ENCODE results near the gene UBXN10. TPM values are rescaled to one million over a fixed set of nuclear protein-coding genes. Genes with fewer than 3 reads are reported as not detected.

Gene UBXN10
- total RNA-seq, 2 experiments from 2014 or later: 0.42 to 0.50 TPM

- Histone ChIP-seq H3K9me2 (ENCODE audit: insufficient read depth, low read length) (no peaks in the 10 kb centered on the region), H3K4me1 (ENCODE audit: insufficient read depth, low read length, poor library complexity, severe bottlenecking) (peaks cover 42% of the 10 kb centered on the region), H3K27ac (ENCODE audit: low read depth, low read length, poor library complexity, severe bottlenecking) (no peak overlapping the region), H3K36me3 (ENCODE audit: insufficient read depth, low read length) (no peaks in the 10 kb centered on the region), H3K79me2 (ENCODE audit: insufficient read depth, low read depth, low read length) (no peaks in the 10 kb centered on the region), H3K4me3 (ENCODE audit: low read depth, low read length, poor library complexity, severe bottlenecking) (no peak overlapping the region), H2AFZ (ENCODE audit: low read length) (no peak overlapping the region), H3K9me3 (ENCODE audit: low read length) (no peaks in the 10 kb centered on the region), H4K20me1 (ENCODE audit: insufficient read depth, low read length) (no peaks in the 10 kb centered on the region), H3K4me2 (ENCODE audit: low read length) (no peak overlapping the region)
- TF ChIP-seq EZH2phosphoT487 (IDR thresholded peaks at IDR 0.05; ENCODE audit: borderline replicate concordance, low read depth, low read length): no peak
- TF ChIP-seq CTCF (conservative IDR thresholded peaks at IDR 0.05; ENCODE audit: low read length): no peak
- CTCF ChIA-PET (ENCODE audit: unreplicated experiment): interaction anchor here (0.5 to 1.1 kb wide), 2 partner anchors 47 to 324 kb away, joined by 3 to 4 read pairs; no protein-coding TSS in a partner anchor
- POLR2A ChIA-PET: no interaction called here
- BruUV-seq (replicated peaks): no TSS peak
- intact Hi-C loops (cut with micrococcal nuclease; ENCODE audit: unreplicated experiment): no loop called here
- DNase-seq (ENCODE audit: low spot score): no peak
Observed at GRCh38 chr1:20166051-20166450, 19.8 kb upstream of the UBXN10 start.

- H3K27ac ChIP-seq (ENCODE audit: low read depth, low read length, poor library complexity, severe bottlenecking): no peak overlapping the region
- H3K4me1 ChIP-seq (ENCODE audit: insufficient read depth, low read length, poor library complexity, severe bottlenecking): peaks cover 51% of the 10 kb centered on the region
- intact Hi-C loops (cut with micrococcal nuclease; ENCODE audit: unreplicated experiment): no loop called here
- no peaks in the 10 kb centered on the region for H3K36me3 ChIP-seq (ENCODE audit: insufficient read depth, low read length)
- H3K79me2 ChIP-seq (ENCODE audit: insufficient read depth, low read depth, low read length): no peaks in the 10 kb centered on the region
- POLR2A ChIA-PET: no interaction called here
- 0 out of 2 replicates have a peak overlapping the region, but pooled peaks have one; percentile 7 for H2AFZ ChIP-seq (ENCODE audit: low read length)
- no peak for DNase-seq (ENCODE audit: low spot score)
- BruUV-seq (replicated peaks): no TSS peak
- no peaks in the 10 kb centered on the region for H3K9me3 ChIP-seq (ENCODE audit: low read length)
- CTCF ChIA-PET (ENCODE audit: unreplicated experiment): no interaction called here
- no peak overlapping the region for H3K4me3 ChIP-seq (ENCODE audit: low read depth, low read length, poor library complexity, severe bottlenecking)
- no peak overlapping the region for H3K4me2 ChIP-seq (ENCODE audit: low read length)
- TF ChIP-seq CTCF (conservative IDR thresholded peaks at IDR 0.05; ENCODE audit: low read length) (no peak), EZH2phosphoT487 (IDR thresholded peaks at IDR 0.05; ENCODE audit: borderline replicate concordance, low read depth, low read length) (no peak)
- H3K9me2 ChIP-seq (ENCODE audit: insufficient read depth, low read length): no peaks in the 10 kb centered on the region
- H4K20me1 ChIP-seq (ENCODE audit: insufficient read depth, low read length): no peaks in the 10 kb centered on the region
Observed at GRCh38 chr1:20167126-20167525, 18.8 kb upstream of the UBXN10 start.

GRCh38 chr1:20168564-20169491 lies 17.1 kb upstream of the UBXN10 start:
- POLR2A ChIA-PET: interaction anchor here (1.0 kb wide), 1 partner anchor 10 kb away, joined by 4 read pairs; no protein-coding TSS in a partner anchor
- no peak for DNase-seq (ENCODE audit: low spot score)
- Histone ChIP-seq H3K4me2 (ENCODE audit: low read length) (no peak overlapping the region), H3K79me2 (ENCODE audit: insufficient read depth, low read depth, low read length) (no peaks in the 10 kb centered on the region), H3K9me2 (ENCODE audit: insufficient read depth, low read length) (no peaks in the 10 kb centered on the region), H3K9me3 (ENCODE audit: low read length) (no peaks in the 10 kb centered on the region), H3K4me3 (ENCODE audit: low read depth, low read length, poor library complexity, severe bottlenecking) (no peak overlapping the region), H3K36me3 (ENCODE audit: insufficient read depth, low read length) (no peaks in the 10 kb centered on the region), H4K20me1 (ENCODE audit: insufficient read depth, low read length) (no peaks in the 10 kb centered on the region), H2AFZ (ENCODE audit: low read length) (no peak overlapping the region), H3K4me1 (ENCODE audit: insufficient read depth, low read length, poor library complexity, severe bottlenecking) (peaks cover 60% of the 10 kb centered on the region), H3K27ac (ENCODE audit: low read depth, low read length, poor library complexity, severe bottlenecking) (no peak overlapping the region)
- CTCF ChIA-PET (ENCODE audit: unreplicated experiment): interaction anchor here (0.7 to 1.3 kb wide), 2 partner anchors 24 to 326 kb away, joined by 3 read pairs; no protein-coding TSS in a partner anchor
- intact Hi-C loops (cut with micrococcal nuclease; ENCODE audit: unreplicated experiment): no loop called here
- TF ChIP-seq EZH2phosphoT487 (IDR thresholded peaks at IDR 0.05; ENCODE audit: borderline replicate concordance, low read depth, low read length) (no peak), CTCF (conservative IDR thresholded peaks at IDR 0.05; ENCODE audit: low read length) (no peak)
- no TSS peak for BruUV-seq (replicated peaks)
